H1 (cell line): ENCODE measurements around the gene TMCC1.

ENCODE experiments used
- CTBP2 ChIP-seq: IDR thresholded peaks from 2 replicates; pipeline ENCODE4 v1.7.0; 2011; ENCODE audit warnings: borderline replicate concordance, mild to moderate bottlenecking, moderate library complexity, mixed read lengths, low read length; ENCODE audit not compliant: insufficient read depth, insufficient read length
- EP300 ChIP-seq, 2 experiments: IDR thresholded peaks; 1 replicate in 1 of 2; 2 replicates in 1 of 2; pipeline ENCODE4 v1.6.1; 2011 to 2012; ENCODE audit warnings: low read depth in 2 of 2, low read length in 2 of 2, mild to moderate bottlenecking in 2 of 2, borderline replicate concordance in 1 of 2, inconsistent platforms in 1 of 2, moderate library complexity in 1 of 2

GRCh38 chr3:129625072-129625874 is 268.2 kb downstream of the TMCC1 start:
- no peak for TF ChIP-seq CTBP2
- no peak for TF ChIP-seq EP300 (IDR thresholded peaks at IDR 0.05; ENCODE audit: borderline replicate concordance in 1 of 2, low read depth in 2 of 2, low read length in 2 of 2)
